ENCODE results near the gene CCDC63. TPM values are rescaled to one million over a fixed set of nuclear protein-coding genes. Genes with fewer than 3 reads are reported as not detected.

The CCDC63 gene
- total RNA-seq, 1 donor = not detected

- no peak for DNase-seq (ENCODE audit: low read depth)
- TF ChIP-seq CTCF (IDR thresholded peaks at IDR 0.05; ENCODE audit: insufficient read depth, low read length) = no peak
- H3K4me3 ChIP-seq (ENCODE audit: low read depth, low read length) = no peak overlapping the region
Observed at GRCh38 chr12:110888256-110888991, 41.6 kb downstream of the CCDC63 start.

GRCh38 chr12:110889361-110889760 is 42.6 kb downstream of the CCDC63 start:
- no peak for DNase-seq (ENCODE audit: low read depth)
- TF ChIP-seq CTCF (IDR thresholded peaks at IDR 0.05; ENCODE audit: insufficient read depth, low read length) = no peak

GRCh38 chr12:110893956-110894355 is 47.2 kb downstream of the CCDC63 start:
- DNase-seq (ENCODE audit: low read depth) = no peak
- no peak for TF ChIP-seq CTCF (IDR thresholded peaks at IDR 0.05; ENCODE audit: insufficient read depth, low read length)
- H3K4me3 ChIP-seq (ENCODE audit: low read depth, low read length) = no peak overlapping the region

More at GRCh38 chr12:110889361-110889760, 42.6 kb downstream of the CCDC63 start:
- no peak overlapping the region for H3K4me3 ChIP-seq (ENCODE audit: low read depth, low read length)

- no peak for TF ChIP-seq CTCF (IDR thresholded peaks at IDR 0.05; ENCODE audit: insufficient read depth, low read length)
- H3K4me3 ChIP-seq (ENCODE audit: low read depth, low read length) = no peak overlapping the region
- DNase-seq (ENCODE audit: low read depth) = no peak
Observed at GRCh38 chr12:110896559-110896958, 49.8 kb downstream of the CCDC63 start.

GRCh38 chr12:110901401-110901800 is 54.6 kb downstream of the CCDC63 start:
- H3K4me3 ChIP-seq (ENCODE audit: low read depth, low read length) = no peak overlapping the region
- DNase-seq (ENCODE audit: low read depth) = no peak
- no peak for TF ChIP-seq CTCF (IDR thresholded peaks at IDR 0.05; ENCODE audit: insufficient read depth, low read length)

GRCh38 chr12:110903511-110903910 is 56.7 kb downstream of the CCDC63 start:
- no peak for TF ChIP-seq CTCF (IDR thresholded peaks at IDR 0.05; ENCODE audit: insufficient read depth, low read length)
- H3K4me3 ChIP-seq (ENCODE audit: low read depth, low read length) = no peak overlapping the region
- DNase-seq (ENCODE audit: low read depth) = no peak

GRCh38 chr12:110906083-110906482 is 59.3 kb downstream of the CCDC63 start:
- H3K4me3 ChIP-seq (ENCODE audit: low read depth, low read length) = no peak overlapping the region
- TF ChIP-seq CTCF (IDR thresholded peaks at IDR 0.05; ENCODE audit: insufficient read depth, low read length) = no peak
- no peak for DNase-seq (ENCODE audit: low read depth)
